HEK293 (cell line): Measurements from ENCODE around the gene PPP1R3E.
"Not testable (repeated sequence)": the region's sequence is repeated elsewhere in the genome, so short reads cannot be mapped to it uniquely, and the experiment has no call there.

Source experiments
- CTCF ChIP-seq: fragments of 450-650 bp; formaldehyde crosslinking; IDR thresholded peaks from 2 replicates; pipeline ENCODE4 v1.5.1; 2016; ENCODE audit warnings: missing biosample characterization, missing genetic modification characterization
- GLI2 ChIP-seq: fragments of 450-650 bp; formaldehyde crosslinking; IDR thresholded peaks from 2 replicates; pipeline ENCODE4; 2017; ENCODE audit warnings: missing biosample characterization, missing genetic modification characterization, low read depth, borderline replicate concordance
- MEIS1 ChIP-seq: sonication (generic); formaldehyde crosslinking; IDR thresholded peaks from 2 replicates; pipeline ENCODE4 v1.8.1; 2022; ENCODE audit warnings: missing genetic modification reagents, mild to moderate bottlenecking, borderline replicate concordance
- MYNN ChIP-seq: fragments of 450-650 bp; formaldehyde crosslinking; IDR thresholded peaks from 2 replicates; pipeline ENCODE4 v1.5.1; 2016; ENCODE audit warnings: missing biosample characterization, missing genetic modification characterization, borderline replicate concordance
- PBX3 ChIP-seq: sonication (generic); formaldehyde crosslinking; IDR thresholded peaks from 2 replicates; pipeline ENCODE4 v1.8.1; 2022; ENCODE audit warnings: mild to moderate bottlenecking, moderate library complexity, missing genetic modification reagents
- ZNF133 ChIP-seq: fragments of 450-650 bp; formaldehyde crosslinking; IDR thresholded peaks from 2 replicates; pipeline ENCODE4 v1.5.1; 2016; ENCODE audit warnings: missing biosample characterization, missing genetic modification characterization
- ZNF302 ChIP-seq: fragments of 450-650 bp; formaldehyde crosslinking; IDR thresholded peaks from 2 replicates; pipeline ENCODE4 v1.5.1; 2016; ENCODE audit warnings: missing biosample characterization, missing genetic modification characterization, low read depth
- ZNF391 ChIP-seq: fragments of 450-650 bp; formaldehyde crosslinking; IDR thresholded peaks from 2 replicates; pipeline ENCODE4 v1.5.1; 2016; ENCODE audit warnings: low read depth, missing biosample characterization, missing genetic modification characterization, borderline replicate concordance
- ZNF501 ChIP-seq: fragments of 450-650 bp; formaldehyde crosslinking; IDR thresholded peaks from 2 replicates; pipeline ENCODE4 v1.5.1; 2016; ENCODE audit warnings: missing biosample characterization, missing genetic modification characterization
- ZNF596 ChIP-seq: fragments of 450-650 bp; IDR thresholded peaks from 2 replicates; pipeline ENCODE4 v1.5.0; 2018; ENCODE audit warnings: missing biosample characterization, mild to moderate bottlenecking, missing genetic modification characterization, moderate library complexity
- ZNF660 ChIP-seq: fragments of 450-650 bp; IDR thresholded peaks from 2 replicates; pipeline ENCODE4 v1.5.1; 2018; ENCODE audit warnings: missing biosample characterization, mild to moderate bottlenecking, missing genetic modification characterization
- ZSCAN30 ChIP-seq: fragments of 450-650 bp; IDR thresholded peaks from 2 replicates; pipeline ENCODE4 v1.5.1; 2018; ENCODE audit warnings: missing biosample characterization, mild to moderate bottlenecking, missing genetic modification characterization, moderate library complexity
- TF ChIP-seq, protein P1 (sequence below): fragments of 450-650 bp; formaldehyde crosslinking; IDR thresholded peaks from 2 replicates; pipeline ENCODE4 v1.5.1; 2017; ENCODE audit warnings: missing biosample characterization, missing genetic modification characterization

GRCh38 chr14:23325746-23326145 lies 23.1 kb upstream of the PPP1R3E start:
- TF ChIP-seq CTCF (tag by site-specific recombination); ZSCAN30 (tag by site-specific recombination); ZNF501 (tag by site-specific recombination); GLI2 (tag by site-specific recombination); PBX3 (CRISPR knock-in tag); ZNF391; ZNF133 (tag by site-specific recombination); MYNN (tag by site-specific recombination); MEIS1 (CRISPR knock-in tag); ZNF302 (tag by site-specific recombination); ZNF596 (tag by site-specific recombination); ZNF660 (tag by site-specific recombination): not testable (repeated sequence)
- TF ChIP-seq, protein P1, sequence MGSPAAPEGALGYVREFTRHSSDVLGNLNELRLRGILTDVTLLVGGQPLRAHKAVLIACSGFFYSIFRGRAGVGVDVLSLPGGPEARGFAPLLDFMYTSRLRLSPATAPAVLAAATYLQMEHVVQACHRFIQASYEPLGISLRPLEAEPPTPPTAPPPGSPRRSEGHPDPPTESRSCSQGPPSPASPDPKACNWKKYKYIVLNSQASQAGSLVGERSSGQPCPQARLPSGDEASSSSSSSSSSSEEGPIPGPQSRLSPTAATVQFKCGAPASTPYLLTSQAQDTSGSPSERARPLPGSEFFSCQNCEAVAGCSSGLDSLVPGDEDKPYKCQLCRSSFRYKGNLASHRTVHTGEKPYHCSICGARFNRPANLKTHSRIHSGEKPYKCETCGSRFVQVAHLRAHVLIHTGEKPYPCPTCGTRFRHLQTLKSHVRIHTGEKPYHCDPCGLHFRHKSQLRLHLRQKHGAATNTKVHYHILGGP (tag by site-specific recombination) = not testable (repeated sequence)
